Tibial nerve (tissue), 4 donors: ENCODE measurements around the gene ATP2A1. TPM values are rescaled to one million over a fixed set of nuclear protein-coding genes. Genes with fewer than 3 reads are reported as not detected.

ENCODE experiments used
- DNase-seq, 2 donors: peaks; one replicate each; pipeline ENCODE4 v3.0.0-alpha.2; 2019; ENCODE audit warnings: low spot score in 2 of 2
- H3K27ac ChIP-seq, 4 donors: fragments of 200-600 bp; sonication (generic) in 3 of 4; one replicate each; pipeline ENCODE4 v1.5.1; 2017 to 2019; ENCODE audit warnings: mild to moderate bottlenecking in 1 of 4
- H3K27me3 ChIP-seq, 2 donors: fragments of 200-600 bp; sonication (generic) in 1 of 2; one replicate each; pipeline versions ENCODE4 v1.5.1 to v1.6.0; 2017 to 2019
- H3K36me3 ChIP-seq, 3 donors: fragments of 200-600 bp; sonication (generic); one replicate each; pipeline ENCODE4 v1.5.1; 2018 to 2019
- H3K4me1 ChIP-seq, 4 donors: fragments of 200-600 bp; sonication (generic) in 3 of 4; one replicate each; pipeline ENCODE4 v1.5.1; 2017 to 2019
- H3K4me3 ChIP-seq, 4 donors: fragments of 200-600 bp; sonication (generic) in 3 of 4; one replicate each; pipeline ENCODE4 v1.5.1; 2017 to 2019; ENCODE audit warnings: mild to moderate bottlenecking in 1 of 4, moderate library complexity in 1 of 4
- H3K9me3 ChIP-seq, 4 donors: fragments of 200-600 bp; sonication (generic) in 3 of 4; one replicate each; pipeline ENCODE4 v1.5.1; 2017 to 2019
- EP300 ChIP-seq, 2 donors: sonication (generic); formaldehyde crosslinking; IDR thresholded peaks; one replicate each; pipeline ENCODE4 v1.6.1; 2017; ENCODE audit warnings: antibody characterized with exemption in 2 of 2, mild to moderate bottlenecking in 1 of 2
- POLR2A ChIP-seq, 2 donors: fragments of 450-650 bp; IDR thresholded peaks; one replicate each; pipeline ENCODE4 v1.6.1; 2017; ENCODE audit warnings: antibody characterized with exemption in 2 of 2, mild to moderate bottlenecking in 2 of 2, moderate library complexity in 2 of 2
- WGBS, 2 donors: methylation state at CpG; one replicate each; pipeline ENCODE4 v1.1.5; 2018; 5-methylcytosine and 5-hydroxymethylcytosine counted together
- total RNA-seq, 4 donors: library from RNA; depleted of rRNA; stranded (reverse); fragments of >200 nt; gene quantifications; one replicate each; pipeline ENCODE4 v1.1.0, GENCODE V29; 2016
- TF ChIP-seq, protein P1 (sequence below), 5 experiments: fragments of 200-600 bp in 3 of 5; fragments of 450-650 bp in 2 of 5; sonication (generic) in 3 of 5; IDR thresholded peaks; one replicate each; pipeline ENCODE4 v1.5.1; 2016 to 2019; ENCODE audit warnings: antibody characterized with exemption in 5 of 5, mild to moderate bottlenecking in 3 of 5, moderate library complexity in 2 of 5

The ATP2A1 gene
- total RNA-seq, 4 donors from 2014 or later, result 0.20 to 0.90 (median 0.21) TPM

DNA sequence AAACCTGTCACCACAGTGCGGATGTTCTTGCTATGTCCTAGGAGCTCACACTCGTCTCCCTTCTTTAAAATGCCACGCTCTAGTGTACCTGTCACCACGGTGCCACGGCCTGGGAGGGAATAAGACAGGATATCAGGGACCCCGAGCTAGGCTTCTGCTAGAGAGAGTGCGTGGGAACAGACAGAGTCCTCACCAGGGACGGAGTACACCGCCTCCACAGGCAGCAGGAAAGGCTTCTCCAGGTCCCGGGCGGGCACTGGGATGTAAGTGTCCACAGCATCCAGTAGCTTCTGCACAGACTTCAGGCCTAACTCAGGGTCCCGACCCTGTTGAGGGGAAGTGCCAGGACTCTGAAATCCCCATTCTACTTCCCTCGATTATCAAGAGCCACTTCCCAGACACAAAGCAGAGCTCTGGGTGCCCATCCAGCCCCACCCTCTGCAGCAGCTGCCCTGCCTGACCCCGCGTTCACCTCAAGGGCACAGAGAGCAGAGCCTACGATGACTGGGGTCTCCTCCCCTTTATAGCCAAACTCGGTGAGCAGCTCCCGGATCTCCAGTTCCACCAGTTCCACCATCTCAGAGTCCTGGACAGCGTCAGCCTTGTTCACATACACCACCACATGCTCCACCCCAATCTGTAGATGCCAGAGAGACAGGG is 33.9 kb upstream of the ATP2A1 start:
- no peak overlapping the region for H3K27ac ChIP-seq
- 87 to 89% methylated on average over 18 of the region's 19 CpGs for WGBS, 2 donors
- H3K27me3 ChIP-seq, result no peaks in the 10 kb centered on the region
- no peaks in the 10 kb centered on the region for H3K9me3 ChIP-seq
- no peak overlapping the region for H3K4me3 ChIP-seq
- H3K4me1 ChIP-seq, result peaks cover 0 to 32% (median 18%) of the 10 kb centered on the region in 4 donors
- H3K36me3 ChIP-seq, result peaks cover 3 to 45% (median 24%) of the 10 kb centered on the region in 3 donors
- DNase-seq, result no peak
- TF ChIP-seq EP300 (IDR thresholded peaks at IDR 0.05) (no peak), POLR2A (IDR thresholded peaks at IDR 0.05) (no peak)
- TF ChIP-seq, protein P1, sequence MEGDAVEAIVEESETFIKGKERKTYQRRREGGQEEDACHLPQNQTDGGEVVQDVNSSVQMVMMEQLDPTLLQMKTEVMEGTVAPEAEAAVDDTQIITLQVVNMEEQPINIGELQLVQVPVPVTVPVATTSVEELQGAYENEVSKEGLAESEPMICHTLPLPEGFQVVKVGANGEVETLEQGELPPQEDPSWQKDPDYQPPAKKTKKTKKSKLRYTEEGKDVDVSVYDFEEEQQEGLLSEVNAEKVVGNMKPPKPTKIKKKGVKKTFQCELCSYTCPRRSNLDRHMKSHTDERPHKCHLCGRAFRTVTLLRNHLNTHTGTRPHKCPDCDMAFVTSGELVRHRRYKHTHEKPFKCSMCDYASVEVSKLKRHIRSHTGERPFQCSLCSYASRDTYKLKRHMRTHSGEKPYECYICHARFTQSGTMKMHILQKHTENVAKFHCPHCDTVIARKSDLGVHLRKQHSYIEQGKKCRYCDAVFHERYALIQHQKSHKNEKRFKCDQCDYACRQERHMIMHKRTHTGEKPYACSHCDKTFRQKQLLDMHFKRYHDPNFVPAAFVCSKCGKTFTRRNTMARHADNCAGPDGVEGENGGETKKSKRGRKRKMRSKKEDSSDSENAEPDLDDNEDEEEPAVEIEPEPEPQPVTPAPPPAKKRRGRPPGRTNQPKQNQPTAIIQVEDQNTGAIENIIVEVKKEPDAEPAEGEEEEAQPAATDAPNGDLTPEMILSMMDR (IDR thresholded peaks at IDR 0.05), result no peak

DNA sequence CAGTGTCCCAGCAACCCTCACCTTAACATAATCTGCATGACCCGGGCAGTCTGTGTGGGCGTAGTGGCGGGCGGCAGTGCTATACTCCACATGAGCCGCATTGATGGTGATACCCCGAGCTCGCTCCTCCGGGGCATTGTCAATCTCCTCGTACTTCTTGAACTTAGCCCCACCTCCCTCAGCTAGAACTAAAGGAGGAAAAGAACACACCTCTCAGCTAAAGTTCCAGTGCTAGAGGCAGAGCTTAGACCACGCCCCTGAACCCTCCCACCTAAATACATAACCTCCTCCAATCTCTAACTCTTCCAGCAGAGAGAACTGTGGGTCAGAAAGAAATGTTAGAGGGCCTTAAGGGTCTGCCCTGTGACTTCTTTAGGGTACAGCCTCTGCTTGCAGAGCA is 33.0 kb upstream of the ATP2A1 start:
- DNase-seq, result no peak
- peak overlapping the region; percentile 77 to 95 (median 89) for H3K27ac ChIP-seq
- no peaks in the 10 kb centered on the region for H3K27me3 ChIP-seq
- peaks cover 0 to 32% (median 18%) of the 10 kb centered on the region in 4 donors for H3K4me1 ChIP-seq
- WGBS, 2 donors, result 50 to 62% methylated on average over 10 of the region's 10 CpGs
- H3K36me3 ChIP-seq, result peaks cover 3 to 45% (median 24%) of the 10 kb centered on the region in 3 donors
- TF ChIP-seq, protein P1 (IDR thresholded peaks at IDR 0.05), result no peak
- TF ChIP-seq POLR2A (IDR thresholded peaks at IDR 0.05) (no peak), EP300 (IDR thresholded peaks at IDR 0.05) (no peak)
- H3K4me3 ChIP-seq, result peak overlapping the region; percentile 64 to 99 (median 88)
- no peaks in the 10 kb centered on the region for H3K9me3 ChIP-seq

DNA sequence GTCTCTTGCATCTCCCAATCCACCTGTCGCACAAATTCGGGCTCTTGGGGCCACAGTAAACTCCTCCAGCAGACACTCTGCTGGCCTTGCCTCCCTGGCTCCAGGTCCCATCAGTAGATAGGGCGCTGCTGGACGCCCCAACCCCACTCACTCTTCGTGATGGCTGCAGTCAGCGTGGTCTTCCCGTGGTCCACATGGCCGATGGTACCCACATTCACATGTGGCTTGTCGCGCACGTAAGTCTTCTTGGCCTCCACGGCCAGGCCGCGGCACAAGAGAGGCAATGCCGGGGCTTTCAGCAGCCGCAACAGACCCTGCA is 32.6 kb upstream of the ATP2A1 start:
- H3K27ac ChIP-seq, result peak overlapping the region; percentile 77 to 95 (median 89)
- no peak for DNase-seq
- H3K4me3 ChIP-seq, result peak overlapping the region; percentile 64 to 99 (median 88)
- H3K4me1 ChIP-seq, result peaks cover 0 to 32% (median 18%) of the 10 kb centered on the region in 4 donors
- TF ChIP-seq EP300 (IDR thresholded peaks at IDR 0.05), result no peak
- TF ChIP-seq, protein P1 (IDR thresholded peaks at IDR 0.05), result no peak
- no peak for TF ChIP-seq POLR2A (IDR thresholded peaks at IDR 0.05)
- H3K36me3 ChIP-seq, result peaks cover 3 to 43% (median 24%) of the 10 kb centered on the region in 3 donors
- H3K9me3 ChIP-seq, result no peaks in the 10 kb centered on the region
- 2% methylated on average over 12 to 16 of the region's 16 CpGs for WGBS, 2 donors
- no peaks in the 10 kb centered on the region for H3K27me3 ChIP-seq

DNA sequence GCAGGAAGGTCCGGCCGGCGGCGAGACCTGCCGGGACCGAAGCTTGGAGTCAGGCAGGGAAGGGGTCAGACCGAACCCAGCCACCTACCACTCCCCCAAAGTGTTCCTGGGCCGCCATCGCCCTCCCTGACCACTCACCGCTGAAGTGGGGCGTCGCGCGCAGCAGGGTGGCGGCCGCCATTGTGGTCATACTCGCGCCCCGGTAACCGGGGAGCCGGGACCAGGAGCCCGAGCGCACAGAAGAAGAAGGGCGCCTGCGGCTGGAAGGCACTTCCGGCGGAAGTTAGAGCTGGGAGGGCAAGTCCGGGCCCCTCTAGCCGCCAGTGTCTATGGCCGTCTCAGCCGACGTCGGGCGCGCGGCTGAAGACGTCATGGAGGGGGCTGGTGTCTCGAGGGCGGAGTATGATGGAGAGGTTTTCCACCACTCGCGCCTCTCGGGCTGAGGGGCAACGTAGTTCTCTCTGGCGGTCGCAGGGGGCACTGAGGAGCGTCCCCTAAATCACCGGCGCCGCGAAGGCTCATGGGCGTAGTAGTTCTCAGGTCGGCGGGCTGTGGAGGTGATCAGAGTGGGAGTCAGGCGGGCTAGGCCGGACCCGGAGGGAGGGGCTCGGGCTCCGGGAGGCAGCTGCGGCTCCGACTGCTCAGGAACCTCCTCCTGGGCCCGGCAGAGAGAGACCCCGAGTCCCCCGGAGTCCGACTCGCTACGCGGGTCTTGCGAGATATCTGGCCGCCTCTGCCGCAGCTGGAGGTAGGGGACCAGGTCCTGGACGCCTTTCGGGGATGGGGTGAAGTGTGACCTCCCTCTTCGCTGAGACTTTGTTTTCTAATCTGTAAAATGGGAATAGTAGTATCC is 32.0 kb upstream of the ATP2A1 start, which contains the start of gene TUFM:
Gene TUFM, minus strand, starts transcription at position 269 of the 853 bp plus-strand sequence. Its CDS starts 79 bp downstream, at position 190.
- H3K4me3 ChIP-seq, result peak within 1 kb of the TSS; percentile 64 to 99 (median 88)
- no peaks in the 10 kb centered on the region for H3K27me3 ChIP-seq
- H3K9me3 ChIP-seq, result no peaks in the 10 kb centered on the region
- TF ChIP-seq EP300 (IDR thresholded peaks at IDR 0.05), result peak; percentile 93 to 99
- TF ChIP-seq POLR2A (IDR thresholded peaks at IDR 0.05), result peak in 1 of 2 donors; percentile 59
- TF ChIP-seq, protein P1 (IDR thresholded peaks at IDR 0.05), result peak; percentile 68 to 89 (median 85)
- WGBS, 2 donors, result 1% methylated on average over 46 to 72 of the region's 73 CpGs
- H3K36me3 ChIP-seq, result peaks cover 3 to 37% (median 24%) of the 10 kb centered on the region in 3 donors
- H3K27ac ChIP-seq, result peak within 1 kb of the TSS; percentile 77 to 95 (median 89)
- H3K4me1 ChIP-seq, result peaks cover 0 to 32% (median 18%) of the 10 kb centered on the region in 4 donors
- DNase-seq, result peak; percentile 93 to 95
